ENCODE data around the gene FAIM2.

Gene FAIM2

GRCh38 chr12:49821373-49822287, 82.1 kb downstream of the FAIM2 start:
- no peak for FAIRE-seq

- FAIRE-seq, result no peak
These were observed 83.9 kb downstream of the FAIM2 start for GRCh38 chr12:49819786-49820185.

- FAIRE-seq, result no peak
These were observed 85.3 kb downstream of the FAIM2 start for GRCh38 chr12:49818241-49818895.
